Hepatocyte (in vitro differentiated cells): Measurements from ENCODE around the gene KDM4F. TPM values are rescaled to one million over a fixed set of nuclear protein-coding genes. Genes with fewer than 3 reads are reported as not detected.

Source experiments
- DNase-seq: peaks from one replicate; pipeline ENCODE4 v3.0.0-alpha.2; 2016; ENCODE audit warnings: low spot score
- H2AFZ ChIP-seq: fragments of 200-600 bp; sonication (generic); 2 replicates; pipeline ENCODE4 v1.6.0; 2016; ENCODE audit warnings: antibody characterized with exemption, mild to moderate bottlenecking
- H3K27ac ChIP-seq: fragments of 200-600 bp; sonication (generic); 2 replicates; pipeline ENCODE4 v1.5.1; 2016; ENCODE audit warnings: mild to moderate bottlenecking
- H3K27me3 ChIP-seq: fragments of 200-600 bp; sonication (generic); 2 replicates; pipeline ENCODE4 v1.6.1; 2016
- H3K36me3 ChIP-seq: fragments of 200-600 bp; sonication (generic); replicated peaks from 2 replicates; pipeline ENCODE4 v1.5.1; 2016; ENCODE audit warnings: low read depth; ENCODE audit not compliant: insufficient read depth
- H3K4me1 ChIP-seq: fragments of 200-600 bp; sonication (generic); 2 replicates; pipeline ENCODE4 v1.5.1; 2016; ENCODE audit warnings: mild to moderate bottlenecking, moderate library complexity; ENCODE audit not compliant: insufficient read depth
- H3K4me2 ChIP-seq: fragments of 200-600 bp; sonication (generic); 2 replicates; pipeline ENCODE4 v1.6.0; 2016
- H3K4me3 ChIP-seq: fragments of 200-600 bp; sonication (generic); 2 replicates; pipeline ENCODE4 v1.5.1; 2016; ENCODE audit warnings: mild to moderate bottlenecking
- H3K79me2 ChIP-seq: fragments of 200-600 bp; sonication (generic); 2 replicates; pipeline ENCODE4 v1.6.0; 2017; ENCODE audit warnings: mild to moderate bottlenecking
- H3K9me2 ChIP-seq: fragments of 200-600 bp; sonication (generic); replicated peaks from 2 replicates; pipeline ENCODE4 v1.6.0; 2017; ENCODE audit warnings: mild to moderate bottlenecking; ENCODE audit not compliant: insufficient read depth
- H3K9me3 ChIP-seq: fragments of 200-600 bp; sonication (generic); 2 replicates; pipeline ENCODE4 v1.5.1; 2016; ENCODE audit warnings: low read depth, mild to moderate bottlenecking
- H4K20me1 ChIP-seq: fragments of 200-600 bp; sonication (generic); 2 replicates; pipeline ENCODE4 v1.6.0; 2016; ENCODE audit warnings: mild to moderate bottlenecking; ENCODE audit not compliant: insufficient read depth, poor library complexity, severe bottlenecking
- EZH2 ChIP-seq: fragments of 200-600 bp; sonication (generic); IDR thresholded peaks from 2 replicates; pipeline ENCODE4 v1.6.1; 2016; ENCODE audit warnings: antibody characterized with exemption, mild to moderate bottlenecking, borderline replicate concordance
- EZH2phosphoT487 ChIP-seq: fragments of 200-600 bp; sonication (generic); IDR thresholded peaks from one replicate; pipeline ENCODE4 v1.6.1; 2018; ENCODE audit warnings: antibody characterized with exemption, mild to moderate bottlenecking, low read depth, moderate library complexity; ENCODE audit not compliant: unreplicated experiment, severe bottlenecking
- WGBS: methylation state at CpG from one replicate; pipeline ENCODE4 v1.1.6; 2016; ENCODE audit warnings: low lambda C conversion rate; ENCODE audit errors: missing lambda C conversion rate; 5-methylcytosine and 5-hydroxymethylcytosine counted together
- polyA plus RNA-seq: library from polyadenylated mRNA; unstranded; fragments of >200 nt; fragmentation: Nextera tagmentation; extraction: Ambion mirVana; gene quantifications from 2 replicates; pipeline ENCODE4 v1.2.1, GENCODE V29; 2016
- total RNA-seq: library from RNA; depleted of rRNA; stranded (reverse); fragments of >200 nt; gene quantifications from 2 replicates; pipeline ENCODE4 v1.2.3, GENCODE V29; 2014
- TF ChIP-seq, protein P1 (sequence below): fragments of 200-600 bp; sonication (generic); IDR thresholded peaks from 2 replicates; pipeline ENCODE4 v1.5.1; 2016; ENCODE audit warnings: antibody characterized with exemption, mild to moderate bottlenecking; ENCODE audit not compliant: poor library complexity

The KDM4F gene
- total and polyA plus RNA-seq, 2 experiments from 2014 or later, result not detected

DNA sequence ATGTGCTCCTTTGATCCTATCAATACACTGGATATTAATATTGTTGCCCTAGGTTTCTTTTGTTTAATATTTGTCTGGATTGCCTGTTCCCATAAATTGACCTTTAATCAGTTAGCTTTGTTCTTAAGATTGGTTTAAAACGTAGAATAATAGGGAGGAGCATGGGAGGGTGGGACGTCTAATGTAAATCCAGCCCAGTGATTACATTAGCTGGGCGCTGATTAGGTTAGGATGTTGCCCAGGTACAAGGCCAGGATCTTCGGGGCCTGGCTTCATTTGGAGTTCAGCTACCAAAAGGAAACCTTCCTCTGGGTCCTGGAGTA, 17.5 kb downstream of the KDM4F start, which contains the start of gene SRSF8:
SRSF8 (plus strand) TSS at position 204 of the 323 bp plus-strand sequence. CDS start 308 bp downstream, outside the sequence.
- TF ChIP-seq, protein P1, sequence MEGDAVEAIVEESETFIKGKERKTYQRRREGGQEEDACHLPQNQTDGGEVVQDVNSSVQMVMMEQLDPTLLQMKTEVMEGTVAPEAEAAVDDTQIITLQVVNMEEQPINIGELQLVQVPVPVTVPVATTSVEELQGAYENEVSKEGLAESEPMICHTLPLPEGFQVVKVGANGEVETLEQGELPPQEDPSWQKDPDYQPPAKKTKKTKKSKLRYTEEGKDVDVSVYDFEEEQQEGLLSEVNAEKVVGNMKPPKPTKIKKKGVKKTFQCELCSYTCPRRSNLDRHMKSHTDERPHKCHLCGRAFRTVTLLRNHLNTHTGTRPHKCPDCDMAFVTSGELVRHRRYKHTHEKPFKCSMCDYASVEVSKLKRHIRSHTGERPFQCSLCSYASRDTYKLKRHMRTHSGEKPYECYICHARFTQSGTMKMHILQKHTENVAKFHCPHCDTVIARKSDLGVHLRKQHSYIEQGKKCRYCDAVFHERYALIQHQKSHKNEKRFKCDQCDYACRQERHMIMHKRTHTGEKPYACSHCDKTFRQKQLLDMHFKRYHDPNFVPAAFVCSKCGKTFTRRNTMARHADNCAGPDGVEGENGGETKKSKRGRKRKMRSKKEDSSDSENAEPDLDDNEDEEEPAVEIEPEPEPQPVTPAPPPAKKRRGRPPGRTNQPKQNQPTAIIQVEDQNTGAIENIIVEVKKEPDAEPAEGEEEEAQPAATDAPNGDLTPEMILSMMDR, result no peak
- TF ChIP-seq EZH2phosphoT487 (no peak), EZH2 (no peak)
- Histone ChIP-seq H3K27me3 (no peaks in the 10 kb centered on the region), H3K27ac (peak within 1 kb of the TSS; percentile 99), H2AFZ (peak within 1 kb of the TSS; percentile 63), H3K4me3 (peak within 1 kb of the TSS; percentile 93), H3K9me3 (no peaks in the 10 kb centered on the region), H3K4me2 (peak within 1 kb of the TSS; percentile 70), H3K36me3 (no peaks in the 10 kb centered on the region), H3K9me2 (no peaks in the 10 kb centered on the region), H3K79me2 (peaks cover 33% of the 10 kb centered on the region), H3K4me1 (peaks cover 6% of the 10 kb centered on the region), H4K20me1 (peaks cover 5% of the 10 kb centered on the region)
- 1% methylated on average over 4 of the region's 4 CpGs for WGBS
- DNase-seq, result no peak

DNA sequence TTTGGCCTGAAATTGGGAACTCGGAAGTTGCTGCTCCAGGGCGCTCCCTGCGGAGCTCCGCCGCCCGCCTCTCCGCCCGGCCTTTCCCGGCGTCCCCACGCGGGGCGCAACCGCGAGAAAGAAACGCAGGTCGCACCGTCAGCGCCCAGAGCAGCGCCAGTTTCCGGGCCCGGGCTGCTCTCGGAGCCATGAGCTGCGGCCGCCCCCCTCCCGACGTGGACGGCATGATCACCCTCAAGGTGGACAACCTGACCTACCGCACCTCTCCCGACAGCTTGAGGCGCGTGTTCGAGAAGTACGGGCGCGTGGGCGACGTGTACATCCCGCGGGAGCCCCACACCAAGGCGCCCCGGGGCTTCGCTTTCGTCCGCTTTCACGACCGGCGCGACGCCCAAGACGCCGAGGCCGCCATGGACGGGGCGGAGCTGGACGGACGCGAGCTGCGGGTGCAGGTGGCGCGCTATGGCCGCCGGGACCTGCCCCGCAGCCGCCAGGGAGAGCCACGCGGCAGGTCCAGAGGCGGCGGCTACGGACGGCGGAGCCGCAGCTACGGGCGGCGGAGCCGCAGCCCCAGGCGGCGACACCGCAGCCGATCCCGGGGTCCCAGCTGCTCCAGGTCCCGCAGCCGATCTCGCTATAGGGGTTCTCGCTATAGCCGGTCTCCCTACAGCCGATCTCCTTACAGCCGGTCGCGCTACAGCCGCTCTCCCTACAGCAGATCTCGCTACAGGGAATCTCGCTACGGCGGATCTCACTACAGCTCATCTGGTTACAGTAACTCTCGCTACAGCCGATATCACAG, 18.0 kb downstream of the KDM4F start:
- Histone ChIP-seq H3K79me2 (peaks cover 37% of the 10 kb centered on the region), H3K4me3 (peak overlapping the region; percentile 93)
- peak; percentile 91 for DNase-seq

DNA sequence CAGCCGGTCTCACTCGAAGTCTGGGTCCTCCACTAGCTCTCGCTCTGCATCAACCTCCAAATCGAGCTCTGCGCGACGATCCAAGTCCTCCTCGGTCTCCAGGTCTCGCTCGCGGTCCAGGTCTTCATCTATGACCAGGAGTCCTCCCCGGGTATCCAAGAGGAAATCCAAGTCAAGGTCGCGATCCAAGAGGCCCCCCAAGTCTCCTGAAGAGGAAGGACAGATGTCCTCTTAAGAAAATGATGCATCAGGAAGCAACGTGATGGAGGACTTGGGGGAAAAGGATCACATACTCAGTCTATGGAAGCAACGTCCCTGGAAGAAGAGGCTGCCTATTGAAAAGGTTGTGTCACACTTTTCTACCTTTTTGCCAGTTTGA, 18.6 kb downstream of the KDM4F start:
- no peaks in the 10 kb centered on the region for H3K36me3 ChIP-seq
- no peak for DNase-seq
- H2AFZ ChIP-seq, result peak overlapping the region; percentile 63
- peak overlapping the region; percentile 70 for H3K4me2 ChIP-seq
- TF ChIP-seq, protein P1, result no peak
- TF ChIP-seq EZH2 (no peak), EZH2phosphoT487 (no peak)
- peak overlapping the region; percentile 99 for H3K27ac ChIP-seq
- peak overlapping the region; percentile 93 for H3K4me3 ChIP-seq
- no peaks in the 10 kb centered on the region for H3K9me3 ChIP-seq
- peaks cover 5% of the 10 kb centered on the region for H4K20me1 ChIP-seq
- no peaks in the 10 kb centered on the region for H3K9me2 ChIP-seq
- H3K4me1 ChIP-seq, result peaks cover 6% of the 10 kb centered on the region
- 1% methylated on average over 16 of the region's 16 CpGs for WGBS
- no peaks in the 10 kb centered on the region for H3K27me3 ChIP-seq
- H3K79me2 ChIP-seq, result peaks cover 37% of the 10 kb centered on the region

More for the DNA sequence above, 18.0 kb downstream of the KDM4F start:
- Histone ChIP-seq H3K27ac (peak overlapping the region; percentile 99), H3K4me1 (peaks cover 6% of the 10 kb centered on the region), H3K9me3 (no peaks in the 10 kb centered on the region), H3K9me2 (no peaks in the 10 kb centered on the region), H3K36me3 (no peaks in the 10 kb centered on the region), H4K20me1 (peaks cover 5% of the 10 kb centered on the region), H3K4me2 (peak overlapping the region; percentile 70), H2AFZ (peak overlapping the region; percentile 63), H3K27me3 (no peaks in the 10 kb centered on the region)
- WGBS, result under 1% methylated on average over 81 of the region's 98 CpGs
- TF ChIP-seq, protein P1, result peak; percentile 64
- TF ChIP-seq EZH2phosphoT487, result no peak
- no peak for TF ChIP-seq EZH2
